GM19324 (cell line): ENCODE measurements around the gene PPP6R2.
"Not testable (repeated sequence)": the region's sequence is repeated elsewhere in the genome, so short reads cannot be mapped to it uniquely, and the experiment has no call there.

Experiments used
- ATAC-seq: cut with Tn5 transposase; IDR thresholded peaks from one replicate; pipeline ENCODE4 v1.9.1; 2021; ENCODE audit warnings: mild to moderate bottlenecking, moderate library complexity; ENCODE audit not compliant: unreplicated experiment, low FRiP score

The PPP6R2 gene

DNA sequence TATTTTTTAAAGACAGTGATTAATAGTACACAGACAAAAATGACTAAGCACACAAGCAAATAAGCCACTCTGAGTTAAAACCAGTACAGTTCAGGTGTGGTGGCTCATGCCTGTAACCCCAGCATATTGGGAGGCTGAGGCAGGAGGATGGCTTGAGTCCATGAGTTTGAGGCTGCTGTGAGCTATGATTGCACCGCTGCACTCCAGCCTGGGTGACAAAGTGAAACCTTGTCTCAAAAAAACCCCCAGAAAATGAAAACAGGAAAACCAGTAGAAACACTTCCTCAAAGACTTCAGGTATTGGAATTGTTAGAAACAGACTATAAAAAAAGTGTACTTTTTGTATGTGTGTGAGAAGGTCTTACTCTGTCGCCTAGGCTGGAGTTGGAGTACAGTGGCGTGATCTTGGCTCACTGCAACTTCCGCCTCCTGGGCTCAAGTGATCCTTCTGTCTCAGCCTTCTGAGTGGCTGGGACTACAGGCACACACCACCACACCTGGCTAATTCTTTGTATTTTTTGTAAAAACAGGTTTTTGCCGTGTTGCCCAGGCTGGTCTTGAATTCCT lies 33.0 kb downstream of the PPP6R2 start:
- no peak for ATAC-seq

DNA sequence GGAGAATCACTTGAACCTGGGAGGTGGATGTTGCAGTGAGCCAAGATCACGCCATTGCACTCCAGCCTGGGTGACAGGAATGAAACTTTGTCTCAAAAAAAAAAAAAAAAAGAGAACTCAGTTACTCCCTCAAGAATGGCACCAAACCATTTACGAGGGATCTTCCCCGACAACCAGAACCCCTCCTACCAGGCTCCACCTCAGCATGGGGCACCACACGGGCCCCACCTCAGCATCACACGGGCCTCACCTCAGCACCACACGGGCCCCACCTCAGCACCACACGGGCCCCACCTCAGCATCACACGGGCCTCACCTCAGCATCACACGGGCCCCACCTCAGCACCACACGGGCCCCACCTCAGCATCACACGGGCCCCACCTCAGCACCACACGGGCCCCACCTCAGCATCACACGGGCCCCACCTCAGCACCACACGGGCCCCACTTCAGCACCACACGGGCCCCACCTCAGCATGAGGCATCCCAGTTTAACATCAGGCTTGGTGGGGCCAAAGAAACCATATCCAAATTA lies 38.0 kb downstream of the PPP6R2 start:
- ATAC-seq: not testable (repeated sequence)

- no peak for ATAC-seq
Measured at GRCh38 chr22:50396751-50397370, 53.7 kb downstream of the PPP6R2 start.

DNA sequence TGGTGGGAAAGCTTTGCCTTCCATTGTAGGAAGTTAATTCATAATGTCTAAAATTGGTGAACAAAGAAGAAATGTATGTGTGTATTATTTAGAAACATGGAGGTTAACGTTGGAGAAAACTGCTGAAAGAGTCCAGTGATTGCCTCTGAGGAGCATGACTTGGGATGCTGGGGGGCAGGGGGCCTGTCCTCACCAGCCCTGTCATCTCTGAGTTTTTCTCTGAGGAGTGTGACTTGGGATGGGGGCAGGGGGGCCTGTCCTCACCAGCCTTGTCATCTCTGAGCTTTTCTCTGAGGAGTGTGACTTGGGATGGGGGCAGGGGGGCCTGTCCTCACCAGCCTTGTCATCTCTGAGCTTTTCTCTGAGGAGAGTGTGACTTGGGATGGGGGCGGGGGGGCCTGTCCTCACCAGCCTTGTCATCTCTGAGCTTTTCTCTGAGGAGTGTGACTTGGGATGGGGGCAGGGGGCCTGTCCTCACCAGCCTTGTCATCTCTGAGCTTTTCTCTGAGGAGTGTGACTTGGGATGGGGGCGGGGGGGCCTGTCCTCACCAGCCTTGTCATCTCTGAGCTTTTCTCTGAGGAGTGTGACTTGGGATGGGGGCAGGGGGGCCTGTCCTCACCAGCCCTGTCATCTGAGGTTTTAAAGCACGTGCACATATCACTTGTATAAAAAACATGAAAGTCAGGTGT lies 54.4 kb downstream of the PPP6R2 start:
- ATAC-seq: not testable (repeated sequence)

DNA sequence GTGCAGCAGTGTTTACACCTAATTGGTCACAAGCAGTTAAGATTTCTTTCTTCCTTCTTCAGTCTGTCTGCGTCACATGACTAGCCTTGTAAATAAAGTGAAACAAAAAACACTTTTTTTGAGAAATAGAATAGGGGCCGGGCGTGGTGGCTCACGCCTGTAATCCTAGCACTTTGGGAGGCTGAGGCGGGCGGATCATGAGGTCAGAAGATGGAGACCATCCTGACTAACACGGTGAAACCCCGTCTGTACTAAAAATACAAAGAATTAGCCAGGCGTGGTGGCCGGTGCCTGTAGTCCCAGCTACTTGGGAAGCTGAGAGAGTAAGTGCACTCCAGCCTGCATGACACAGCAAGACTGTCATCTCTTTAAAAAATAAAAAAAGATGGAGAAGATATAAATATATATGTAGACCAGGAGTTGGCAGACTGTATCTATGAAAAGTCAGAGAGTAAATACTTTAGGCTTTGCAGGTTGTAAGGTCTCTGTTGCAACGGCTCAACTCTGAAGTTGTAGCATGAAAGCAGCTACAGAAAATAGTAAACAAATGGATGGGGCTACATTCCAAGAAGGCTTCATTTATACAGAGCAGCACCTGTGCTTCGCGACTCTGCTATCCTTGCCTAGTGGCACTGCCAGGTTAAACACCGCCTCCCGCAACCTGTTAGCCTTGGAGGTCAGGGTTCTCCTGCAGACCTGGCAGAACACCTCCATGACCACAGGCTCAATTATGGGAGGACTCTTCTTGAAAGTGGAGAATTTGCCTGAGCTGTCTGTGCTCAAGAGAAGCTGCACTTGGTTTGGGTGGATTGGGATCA lies 55.9 kb downstream of the PPP6R2 start:
- ATAC-seq: no peak

GRCh38 chr22:50399751-50400331 lies 56.7 kb downstream of the PPP6R2 start:
- no peak for ATAC-seq

- no peak for ATAC-seq
Measured at GRCh38 chr22:50400406-50400805, 57.3 kb downstream of the PPP6R2 start.

GRCh38 chr22:50400931-50401330 lies 57.8 kb downstream of the PPP6R2 start:
- ATAC-seq: no peak

GRCh38 chr22:50401907-50402306 lies 58.8 kb downstream of the PPP6R2 start:
- no peak for ATAC-seq

GRCh38 chr22:50403701-50404101 lies 60.6 kb downstream of the PPP6R2 start:
- no peak for ATAC-seq

GRCh38 chr22:50406416-50407170 lies 63.5 kb downstream of the PPP6R2 start:
- no peak for ATAC-seq

GRCh38 chr22:50408311-50408710 lies 65.2 kb downstream of the PPP6R2 start:
- ATAC-seq: no peak

GRCh38 chr22:50408954-50409353 lies 65.8 kb downstream of the PPP6R2 start:
- not testable (repeated sequence) for ATAC-seq

- no peak for ATAC-seq
Measured at GRCh38 chr22:50414476-50415248, 71.5 kb downstream of the PPP6R2 start.

GRCh38 chr22:50415426-50415825 lies 72.3 kb downstream of the PPP6R2 start:
- no peak for ATAC-seq

- no peak for ATAC-seq
Measured at GRCh38 chr22:50416996-50417395, 73.9 kb downstream of the PPP6R2 start.

DNA sequence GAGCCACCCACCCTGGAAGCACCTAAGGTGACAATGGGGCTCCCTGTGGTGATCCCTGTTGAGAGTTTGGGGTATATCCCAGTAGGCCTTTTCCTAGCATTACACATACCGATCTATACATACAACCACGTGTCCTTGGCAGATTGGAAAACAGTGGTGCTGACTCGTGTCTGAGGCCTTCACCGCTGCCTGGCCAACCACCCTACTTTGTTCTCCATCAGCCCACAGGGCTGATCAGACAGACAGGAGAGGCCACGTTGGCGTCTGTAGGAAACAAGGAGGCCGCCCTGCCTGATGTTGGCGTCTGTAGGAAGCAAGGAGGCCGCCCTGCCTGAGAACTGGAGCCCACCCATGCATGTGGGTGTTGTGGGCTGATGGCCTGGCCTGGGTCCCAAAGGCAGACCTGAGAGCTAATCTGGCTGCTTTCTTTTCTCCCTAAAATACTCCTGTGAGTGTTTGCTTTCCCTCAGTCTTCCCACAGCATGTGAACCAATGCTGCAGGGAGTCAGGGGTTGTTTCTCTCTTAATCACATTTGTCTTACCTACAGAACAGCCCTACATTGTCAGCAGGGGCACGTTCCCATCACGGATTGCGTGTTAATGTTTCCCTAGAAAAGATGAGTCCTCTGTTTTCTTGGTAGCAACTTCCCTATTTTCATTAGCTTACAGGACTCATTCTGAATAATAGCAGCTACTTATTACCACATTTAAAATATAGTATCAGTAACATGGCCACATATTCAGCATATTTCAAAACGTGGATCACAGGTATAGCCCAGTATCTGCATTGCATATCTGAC lies 74.5 kb downstream of the PPP6R2 start:
- no peak for ATAC-seq

DNA sequence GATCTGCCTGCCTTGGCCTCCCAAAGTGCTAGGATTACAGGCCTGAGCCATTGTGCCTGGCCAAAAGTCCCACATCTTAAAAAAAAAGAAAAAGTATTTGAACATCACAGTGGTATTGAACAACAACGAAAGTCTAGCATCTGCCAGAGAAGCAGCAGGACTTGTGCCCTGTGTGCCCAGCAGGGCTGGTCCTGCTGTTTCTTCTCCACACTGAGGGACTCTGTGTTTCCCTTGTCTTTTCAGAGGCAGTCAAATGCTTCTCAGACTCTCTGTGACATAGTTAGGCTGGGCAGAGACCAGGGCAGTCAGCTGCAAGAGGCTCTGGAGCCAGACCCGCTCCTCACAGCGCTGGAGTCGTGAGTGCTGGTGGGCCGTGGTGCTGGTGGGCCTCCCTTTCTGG lies 75.5 kb downstream of the PPP6R2 start:
- no peak for ATAC-seq
